Suprapubic skin (tissue), 4 donors: ENCODE measurements around the gene NOTCH4. TPM values are rescaled to one million over a fixed set of nuclear protein-coding genes. Genes with fewer than 3 reads are reported as not detected.
A peak's percentile ranks its signal among the peaks of the same experiment; 100 is the strongest.

ENCODE experiments used
- DNase-seq, 2 donors: peaks; one replicate each; pipeline ENCODE4 v3.0.0-alpha.2; 2019; ENCODE audit warnings: low spot score in 2 of 2
- H3K27ac ChIP-seq: fragments of 200-600 bp; sonication (generic); one replicate; pipeline ENCODE4 v1.5.1; 2019
- H3K27me3 ChIP-seq: fragments of 200-600 bp; sonication (generic); one replicate; pipeline ENCODE4 v1.5.1; 2019
- H3K36me3 ChIP-seq: fragments of 200-600 bp; sonication (generic); one replicate; pipeline ENCODE4 v1.5.1; 2019
- H3K4me1 ChIP-seq: fragments of 200-600 bp; sonication (generic); one replicate; pipeline ENCODE4 v1.5.1; 2019
- H3K4me3 ChIP-seq: fragments of 200-600 bp; sonication (generic); one replicate; pipeline ENCODE4 v1.5.1; 2019; ENCODE audit warnings: mild to moderate bottlenecking
- H3K9me3 ChIP-seq: fragments of 200-600 bp; sonication (generic); one replicate; pipeline ENCODE4 v1.5.1; 2019
- EP300 ChIP-seq: sonication (generic); formaldehyde crosslinking; IDR thresholded peaks from one replicate; pipeline ENCODE4 v1.6.1; 2017; ENCODE audit warnings: antibody characterized with exemption
- POLR2A ChIP-seq, 2 donors: fragments of 450-650 bp; IDR thresholded peaks; one replicate each; pipeline ENCODE4 v1.6.1; 2017; ENCODE audit warnings: antibody characterized with exemption in 2 of 2, mild to moderate bottlenecking in 2 of 2, moderate library complexity in 2 of 2
- POLR2AphosphoS5 ChIP-seq, 3 donors: sonication (generic); formaldehyde crosslinking; IDR thresholded peaks; one replicate each; pipeline ENCODE4 v1.6.1; 2017; ENCODE audit warnings: antibody characterized with exemption in 3 of 3
- WGBS: methylation state at CpG from one replicate; pipeline ENCODE4 v1.1.5; 2018; 5-methylcytosine and 5-hydroxymethylcytosine counted together
- total RNA-seq, 4 donors: library from RNA; depleted of rRNA; stranded (reverse); fragments of >200 nt; gene quantifications; one replicate each; pipeline ENCODE4 v1.1.0, GENCODE V29; 2016
- TF ChIP-seq, protein P1 (sequence below), 2 donors: fragments of 200-600 bp in 1 of 2; fragments of 450-650 bp in 1 of 2; sonication (generic) in 1 of 2; IDR thresholded peaks; one replicate each; pipeline ENCODE4 v1.5.1; 2016 to 2019; ENCODE audit warnings: antibody characterized with exemption in 2 of 2, mild to moderate bottlenecking in 1 of 2, moderate library complexity in 1 of 2

Gene NOTCH4
- total RNA-seq, 4 donors from 2014 or later: 5.3 to 22.0 (median 10.2) TPM

DNA sequence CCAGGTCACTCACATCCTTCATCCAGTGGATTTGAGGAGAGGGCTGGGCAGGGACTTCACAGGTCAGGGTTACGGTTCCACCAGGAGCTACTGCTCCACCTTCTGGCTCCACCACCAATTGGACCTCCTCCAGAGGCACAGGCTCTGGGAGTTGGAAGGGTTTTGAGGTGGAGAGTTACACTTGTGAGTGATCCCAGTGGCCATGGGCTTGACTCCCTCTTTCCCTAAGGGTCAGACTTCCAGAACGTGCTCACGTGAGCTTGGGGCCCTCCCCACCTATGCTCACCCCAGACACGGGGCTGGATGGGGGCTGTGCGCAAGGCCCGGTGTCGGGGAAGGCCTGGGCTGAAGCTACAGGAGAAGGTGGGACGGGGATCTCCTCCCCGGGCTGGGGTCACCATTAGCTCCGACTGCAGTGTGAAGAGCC lies 41.3 kb downstream of the NOTCH4 start:
- Histone ChIP-seq H3K9me3 (no peaks in the 10 kb centered on the region), H3K27ac (no peak overlapping the region), H3K4me1 (peaks cover 58% of the 10 kb centered on the region), H3K27me3 (no peaks in the 10 kb centered on the region), H3K36me3 (peaks cover 41% of the 10 kb centered on the region), H3K4me3 (no peak overlapping the region)
- 70% methylated on average over 7 of the region's 10 CpGs for WGBS
- TF ChIP-seq, protein P1, sequence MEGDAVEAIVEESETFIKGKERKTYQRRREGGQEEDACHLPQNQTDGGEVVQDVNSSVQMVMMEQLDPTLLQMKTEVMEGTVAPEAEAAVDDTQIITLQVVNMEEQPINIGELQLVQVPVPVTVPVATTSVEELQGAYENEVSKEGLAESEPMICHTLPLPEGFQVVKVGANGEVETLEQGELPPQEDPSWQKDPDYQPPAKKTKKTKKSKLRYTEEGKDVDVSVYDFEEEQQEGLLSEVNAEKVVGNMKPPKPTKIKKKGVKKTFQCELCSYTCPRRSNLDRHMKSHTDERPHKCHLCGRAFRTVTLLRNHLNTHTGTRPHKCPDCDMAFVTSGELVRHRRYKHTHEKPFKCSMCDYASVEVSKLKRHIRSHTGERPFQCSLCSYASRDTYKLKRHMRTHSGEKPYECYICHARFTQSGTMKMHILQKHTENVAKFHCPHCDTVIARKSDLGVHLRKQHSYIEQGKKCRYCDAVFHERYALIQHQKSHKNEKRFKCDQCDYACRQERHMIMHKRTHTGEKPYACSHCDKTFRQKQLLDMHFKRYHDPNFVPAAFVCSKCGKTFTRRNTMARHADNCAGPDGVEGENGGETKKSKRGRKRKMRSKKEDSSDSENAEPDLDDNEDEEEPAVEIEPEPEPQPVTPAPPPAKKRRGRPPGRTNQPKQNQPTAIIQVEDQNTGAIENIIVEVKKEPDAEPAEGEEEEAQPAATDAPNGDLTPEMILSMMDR (IDR thresholded peaks at IDR 0.05): no peak
- no peak for TF ChIP-seq EP300
- TF ChIP-seq POLR2AphosphoS5 (IDR thresholded peaks at IDR 0.05): no peak
- no peak for TF ChIP-seq POLR2A (IDR thresholded peaks at IDR 0.05)
- no peak for DNase-seq

DNA sequence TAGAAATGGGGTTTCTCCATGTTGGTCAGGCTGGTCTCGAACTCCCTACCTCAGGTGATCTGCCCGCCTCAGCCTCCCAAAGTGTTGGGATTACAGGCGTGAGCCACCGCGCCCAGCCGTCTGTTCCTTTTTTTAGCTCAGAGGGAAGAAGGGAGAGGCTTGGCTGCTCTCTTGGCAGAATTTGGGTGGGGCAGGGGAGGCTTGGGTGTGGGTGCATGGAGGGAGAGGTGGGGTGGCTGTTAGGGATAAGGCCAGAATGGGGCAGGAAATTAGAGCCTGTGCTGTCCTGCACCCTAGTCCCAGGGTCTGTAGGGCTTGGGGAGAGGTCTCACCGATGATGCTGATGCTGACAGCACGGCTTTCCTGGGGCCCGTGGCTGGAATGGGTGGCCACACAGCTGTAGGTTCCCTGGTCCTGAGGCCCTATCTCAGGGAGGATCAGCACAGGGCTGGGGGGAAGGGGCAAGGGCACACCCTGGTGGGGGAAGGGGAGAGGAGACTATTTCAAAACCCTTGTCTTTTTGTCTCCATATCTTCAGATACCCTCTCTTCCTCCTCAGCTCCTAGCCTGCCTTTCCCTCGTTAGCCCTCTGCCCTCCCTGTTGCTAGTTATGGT lies 41.8 kb downstream of the NOTCH4 start:
- Histone ChIP-seq H3K36me3 (peaks cover 35% of the 10 kb centered on the region), H3K9me3 (no peaks in the 10 kb centered on the region), H3K4me3 (no peak overlapping the region), H3K27ac (peak overlapping the region; percentile 31), H3K4me1 (peaks cover 58% of the 10 kb centered on the region), H3K27me3 (no peaks in the 10 kb centered on the region)
- TF ChIP-seq POLR2AphosphoS5 (IDR thresholded peaks at IDR 0.05): no peak
- no peak for TF ChIP-seq EP300
- TF ChIP-seq, protein P1 (IDR thresholded peaks at IDR 0.05): no peak
- no peak for TF ChIP-seq POLR2A (IDR thresholded peaks at IDR 0.05)
- 54% methylated on average over 10 of the region's 10 CpGs for WGBS
- DNase-seq: no peak

DNA sequence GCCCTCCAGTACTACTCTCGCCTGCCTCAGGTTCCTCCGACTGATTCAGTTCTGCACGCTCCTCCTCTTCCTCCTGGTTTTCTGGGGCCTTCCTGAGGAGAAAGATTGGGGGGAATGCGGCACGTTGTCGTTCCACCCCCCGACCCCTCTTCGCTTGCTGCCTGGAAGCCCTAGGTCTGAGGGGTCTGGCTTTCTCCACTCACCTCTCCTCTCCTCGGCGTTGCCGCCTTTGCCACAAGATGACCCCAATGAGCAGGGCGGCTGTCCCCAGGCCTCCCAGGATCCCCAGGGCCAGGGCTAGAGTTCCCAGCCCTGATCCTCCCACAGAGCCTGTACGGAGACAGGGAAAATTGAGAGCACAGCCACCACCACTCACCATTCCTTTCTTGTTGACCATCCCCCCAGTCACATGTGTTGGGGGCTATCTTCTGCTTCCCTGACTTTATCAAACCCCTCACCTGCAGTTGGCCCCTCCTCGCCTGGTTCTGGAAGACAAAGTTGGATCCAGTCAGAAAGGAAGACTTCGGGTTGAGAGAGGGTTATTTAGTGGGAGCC lies 42.6 kb downstream of the NOTCH4 start:
- TF ChIP-seq, protein P1 (IDR thresholded peaks at IDR 0.05): no peak
- TF ChIP-seq POLR2A (IDR thresholded peaks at IDR 0.05): no peak
- TF ChIP-seq POLR2AphosphoS5 (IDR thresholded peaks at IDR 0.05): no peak
- no peak for TF ChIP-seq EP300
- Histone ChIP-seq H3K9me3 (no peaks in the 10 kb centered on the region), H3K27me3 (no peaks in the 10 kb centered on the region), H3K27ac (peak overlapping the region; percentile 20), H3K4me3 (no peak overlapping the region), H3K4me1 (peaks cover 58% of the 10 kb centered on the region), H3K36me3 (peaks cover 27% of the 10 kb centered on the region)
- WGBS: 92% methylated on average over 15 of the region's 15 CpGs
- no peak for DNase-seq

DNA sequence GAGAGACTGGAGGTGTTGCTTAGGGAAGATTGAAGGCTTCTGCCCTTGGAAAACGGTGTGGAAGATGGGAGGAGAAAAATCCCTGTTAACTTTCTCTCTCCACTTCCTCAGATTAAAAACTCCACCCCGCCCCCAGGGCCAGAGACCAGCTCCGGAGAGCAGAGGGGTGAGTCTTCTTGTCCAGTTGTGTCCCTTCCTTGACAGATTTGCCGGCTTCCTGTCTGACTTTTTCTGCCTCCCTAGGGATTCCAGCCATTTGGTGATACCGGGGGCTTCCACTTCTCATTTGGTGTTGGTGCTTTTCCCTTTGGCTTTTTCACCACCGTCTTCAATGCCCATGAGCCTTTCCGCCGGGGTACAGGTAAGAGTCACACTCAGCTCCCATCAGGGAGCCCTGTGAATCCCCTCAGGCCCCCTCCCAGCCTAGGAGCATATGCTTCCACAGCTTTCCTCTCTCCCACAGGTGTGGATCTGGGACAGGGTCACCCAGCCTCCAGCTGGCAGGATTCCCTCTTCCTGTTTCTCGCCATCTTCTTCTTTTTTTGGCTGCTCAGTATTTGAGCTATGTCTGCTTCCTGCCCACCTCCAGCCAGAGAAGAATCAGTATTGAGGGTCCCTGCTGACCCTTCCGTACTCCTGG lies 44.0 kb downstream of the NOTCH4 start:
- no peak overlapping the region for H3K27ac ChIP-seq
- peaks cover 61% of the 10 kb centered on the region for H3K4me1 ChIP-seq
- peak overlapping the region; percentile 93 for H3K4me3 ChIP-seq

More for the DNA sequence above, 44.0 kb downstream of the NOTCH4 start:
- peaks cover 26% of the 10 kb centered on the region for H3K36me3 ChIP-seq
- DNase-seq: no peak
- no peaks in the 10 kb centered on the region for H3K9me3 ChIP-seq
- no peaks in the 10 kb centered on the region for H3K27me3 ChIP-seq
- no peak for TF ChIP-seq POLR2AphosphoS5 (IDR thresholded peaks at IDR 0.05)
- TF ChIP-seq EP300: no peak
- TF ChIP-seq, protein P1 (IDR thresholded peaks at IDR 0.05): no peak
- TF ChIP-seq POLR2A (IDR thresholded peaks at IDR 0.05): no peak
- WGBS: 68% methylated on average over 10 of the region's 10 CpGs
